Measurements from ENCODE around the gene GPR141.

The GPR141 gene

GRCh38 chr7:37683246-37684120 lies at the start of gene GPR141:
GPR141 (plus strand) TSS chr7:37683766; CDS start chr7:37740394, 56,628 bp downstream.
- DNase-seq: no peak

GRCh38 chr7:37635346-37635745 lies 48.2 kb upstream of the GPR141 start:
- DNase-seq: no peak

- DNase-seq: no peak
These were observed 41.5 kb upstream of the GPR141 start for GRCh38 chr7:37642028-37642540.

- DNase-seq: no peak
These were observed 39.7 kb upstream of the GPR141 start for GRCh38 chr7:37643876-37644275.

- DNase-seq: no peak
These were observed 38.1 kb upstream of the GPR141 start for GRCh38 chr7:37645282-37646050.

GRCh38 chr7:37656913-37657530 lies 26.5 kb upstream of the GPR141 start:
- DNase-seq: no peak

- no peak for DNase-seq
These were observed 25.8 kb upstream of the GPR141 start for GRCh38 chr7:37657816-37658215.

GRCh38 chr7:37659971-37660565 lies 23.5 kb upstream of the GPR141 start:
- DNase-seq: no peak

- DNase-seq: no peak
These were observed 23.0 kb upstream of the GPR141 start for GRCh38 chr7:37660614-37661013.

- no peak for DNase-seq
These were observed 19.9 kb upstream of the GPR141 start for GRCh38 chr7:37663693-37664092.

GRCh38 chr7:37665352-37666022 lies 18.1 kb upstream of the GPR141 start:
- no peak for DNase-seq

GRCh38 chr7:37666026-37666799 lies 17.4 kb upstream of the GPR141 start:
- DNase-seq: no peak

GRCh38 chr7:37669818-37670217 lies 13.7 kb upstream of the GPR141 start:
- DNase-seq: no peak

- DNase-seq: no peak
These were observed 13.1 kb upstream of the GPR141 start for GRCh38 chr7:37670436-37670835.

- DNase-seq: no peak
These were observed 11.7 kb upstream of the GPR141 start for GRCh38 chr7:37671876-37672275.

- DNase-seq: no peak
These were observed 10.6 kb upstream of the GPR141 start for GRCh38 chr7:37672926-37673325.

- DNase-seq: no peak
These were observed 10.0 kb upstream of the GPR141 start for GRCh38 chr7:37673523-37673922.

- DNase-seq: no peak
These were observed 9.0 kb upstream of the GPR141 start for GRCh38 chr7:37674531-37674930.

- no peak for DNase-seq
These were observed 7.8 kb upstream of the GPR141 start for GRCh38 chr7:37675749-37676148.

GRCh38 chr7:37684927-37685326 lies 1.4 kb downstream of the GPR141 start:
- no peak for DNase-seq

- DNase-seq: no peak
These were observed 3.2 kb downstream of the GPR141 start for GRCh38 chr7:37686556-37687345.

Measured in activated CD8-positive, alpha-beta memory T cell treated with anti-CD3 and anti-CD28 coated beads, Interleukin-2, amount 50 U/mL, for 48 hours (primary cell).